Astrocyte (in vitro differentiated cells and primary cell): ENCODE measurements around the gene ZGPAT.

Experiments
- CTCF ChIP-seq: IDR thresholded peaks from 2 replicates; pipeline ENCODE4 v1.5.1; 2011; ENCODE audit warnings: low read depth, mild to moderate bottlenecking, inconsistent platforms, low read length, moderate library complexity; ENCODE audit not compliant: insufficient read depth
- EZH2 ChIP-seq: IDR thresholded peaks from 2 replicates; pipeline ENCODE4 v1.6.1; 2012; ENCODE audit warnings: mild to moderate bottlenecking, low read length, inconsistent platforms; ENCODE audit not compliant: insufficient read depth

- TF ChIP-seq CTCF (no peak), EZH2 (no peak)
Measured at GRCh38 chr20:63693083-63693732, 14.6 kb upstream of the ZGPAT start.
